22Rv1 (cell line): Measurements from ENCODE around the gene CACNA1A.

Source experiments
- ZFX ChIP-seq: fragments of 450-650 bp; IDR thresholded peaks from 2 replicates; pipeline ENCODE4 v1.6.1; 2017; ENCODE audit warnings: antibody characterized with exemption, borderline replicate concordance
- TF ChIP-seq, protein P1 (sequence below): fragments of 450-650 bp; IDR thresholded peaks from 2 replicates; pipeline ENCODE4 v1.5.1; 2017; ENCODE audit warnings: mild to moderate bottlenecking

DNA sequence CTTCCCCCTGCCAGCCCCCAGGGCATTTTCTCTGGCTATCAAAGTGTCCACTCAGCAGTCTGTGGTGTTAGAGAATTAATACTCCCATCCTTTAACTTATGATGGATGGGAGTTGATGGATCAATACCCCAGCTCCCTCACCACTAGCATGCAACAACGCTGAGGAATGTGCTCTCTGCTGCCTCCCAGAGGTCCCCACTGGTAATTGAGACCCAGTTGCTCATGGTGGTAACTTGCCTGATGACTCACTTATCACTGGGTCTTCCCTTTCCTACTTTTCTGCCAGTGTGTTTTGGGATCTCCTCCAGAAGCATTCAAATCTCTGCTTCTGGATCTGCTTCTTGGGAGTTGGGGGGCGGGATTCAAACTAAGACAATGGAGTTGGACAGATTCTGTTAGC lies 20.3 kb upstream of the CACNA1A start:
- TF ChIP-seq, protein P1, sequence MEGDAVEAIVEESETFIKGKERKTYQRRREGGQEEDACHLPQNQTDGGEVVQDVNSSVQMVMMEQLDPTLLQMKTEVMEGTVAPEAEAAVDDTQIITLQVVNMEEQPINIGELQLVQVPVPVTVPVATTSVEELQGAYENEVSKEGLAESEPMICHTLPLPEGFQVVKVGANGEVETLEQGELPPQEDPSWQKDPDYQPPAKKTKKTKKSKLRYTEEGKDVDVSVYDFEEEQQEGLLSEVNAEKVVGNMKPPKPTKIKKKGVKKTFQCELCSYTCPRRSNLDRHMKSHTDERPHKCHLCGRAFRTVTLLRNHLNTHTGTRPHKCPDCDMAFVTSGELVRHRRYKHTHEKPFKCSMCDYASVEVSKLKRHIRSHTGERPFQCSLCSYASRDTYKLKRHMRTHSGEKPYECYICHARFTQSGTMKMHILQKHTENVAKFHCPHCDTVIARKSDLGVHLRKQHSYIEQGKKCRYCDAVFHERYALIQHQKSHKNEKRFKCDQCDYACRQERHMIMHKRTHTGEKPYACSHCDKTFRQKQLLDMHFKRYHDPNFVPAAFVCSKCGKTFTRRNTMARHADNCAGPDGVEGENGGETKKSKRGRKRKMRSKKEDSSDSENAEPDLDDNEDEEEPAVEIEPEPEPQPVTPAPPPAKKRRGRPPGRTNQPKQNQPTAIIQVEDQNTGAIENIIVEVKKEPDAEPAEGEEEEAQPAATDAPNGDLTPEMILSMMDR, result peak; percentile 63
- TF ChIP-seq ZFX, result no peak
